Measurements from ENCODE around the gene ATL2.
A peak's percentile ranks its signal among the peaks of the same experiment; 100 is the strongest.

The ATL2 gene

DNA sequence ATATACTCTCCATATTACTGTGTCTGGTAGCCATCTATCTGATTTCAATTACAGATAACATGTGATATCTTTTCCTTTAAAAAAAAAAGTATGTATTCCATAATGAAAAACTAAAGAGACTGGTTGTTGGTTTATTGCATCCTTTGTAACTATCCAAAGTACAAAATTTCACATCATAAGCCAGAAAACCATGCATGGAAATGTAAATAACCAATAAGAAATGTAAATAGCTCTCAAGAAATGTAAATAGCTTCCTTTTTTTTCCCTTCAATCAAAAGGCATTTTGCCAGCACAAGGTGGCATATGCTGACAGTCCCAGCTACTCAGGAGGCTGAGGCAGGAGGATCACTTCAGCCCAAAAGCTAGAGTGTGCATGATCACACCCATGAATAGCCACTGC lies 59.3 kb downstream of the ATL2 start:
- H3K4me1 ChIP-seq (ENCODE audit: control insufficient read depth, low read depth, low read length) = no peaks in the 10 kb centered on the region
- no peak overlapping the region for H3K9ac ChIP-seq (ENCODE audit: low read length)
- no peaks in the 10 kb centered on the region for H3K27me3 ChIP-seq (ENCODE audit: control insufficient read depth, insufficient read depth, low read length)
- no peak overlapping the region for H3K4me3 ChIP-seq (ENCODE audit: low read length)
- no peaks in the 10 kb centered on the region for H3K9me3 ChIP-seq (ENCODE audit: control insufficient read depth, low read depth, low read length)
- H3K36me3 ChIP-seq (ENCODE audit: control insufficient read depth, low read depth, low read length) = peaks cover 54% of the 10 kb centered on the region
- H3K27ac ChIP-seq (ENCODE audit: low read length) = no peak overlapping the region

DNA sequence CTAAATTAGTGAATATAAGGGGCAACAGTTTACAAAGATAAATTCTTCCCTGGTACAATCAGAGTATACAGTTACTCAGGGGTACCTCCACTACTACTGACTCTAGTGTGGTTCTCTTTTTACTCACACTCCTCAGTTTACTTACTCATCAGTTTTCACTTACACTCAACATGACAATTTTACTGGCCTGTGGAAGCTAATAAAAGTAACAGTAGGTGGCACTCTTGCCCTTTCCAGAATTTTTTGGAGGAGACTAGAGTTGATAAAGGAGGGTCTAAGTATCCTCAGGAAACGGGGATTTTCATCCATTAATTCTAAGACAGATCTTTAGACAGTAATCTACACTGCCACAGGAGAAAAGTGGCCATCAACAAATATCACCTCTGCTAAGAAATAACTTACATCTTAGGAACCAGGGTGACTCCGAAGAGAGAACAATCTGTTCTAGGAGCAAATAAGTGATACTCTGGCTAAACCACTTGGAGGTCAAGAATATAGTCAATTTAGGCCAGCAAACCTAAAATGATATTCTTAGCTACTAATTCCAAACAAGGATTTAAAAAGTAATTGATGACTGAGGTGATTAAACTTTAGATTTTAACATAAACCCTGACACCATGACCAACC lies 61.3 kb downstream of the ATL2 start:
- Histone ChIP-seq H3K36me3 (ENCODE audit: control insufficient read depth, low read depth, low read length) (peaks cover 71% of the 10 kb centered on the region), H3K27me3 (ENCODE audit: control insufficient read depth, insufficient read depth, low read length) (no peaks in the 10 kb centered on the region), H3K4me1 (ENCODE audit: control insufficient read depth, low read depth, low read length) (no peaks in the 10 kb centered on the region), H3K9ac (ENCODE audit: low read length) (no peak overlapping the region), H3K27ac (ENCODE audit: low read length) (no peak overlapping the region), H3K4me3 (ENCODE audit: low read length) (no peak overlapping the region), H3K9me3 (ENCODE audit: control insufficient read depth, low read depth, low read length) (no peaks in the 10 kb centered on the region)

DNA sequence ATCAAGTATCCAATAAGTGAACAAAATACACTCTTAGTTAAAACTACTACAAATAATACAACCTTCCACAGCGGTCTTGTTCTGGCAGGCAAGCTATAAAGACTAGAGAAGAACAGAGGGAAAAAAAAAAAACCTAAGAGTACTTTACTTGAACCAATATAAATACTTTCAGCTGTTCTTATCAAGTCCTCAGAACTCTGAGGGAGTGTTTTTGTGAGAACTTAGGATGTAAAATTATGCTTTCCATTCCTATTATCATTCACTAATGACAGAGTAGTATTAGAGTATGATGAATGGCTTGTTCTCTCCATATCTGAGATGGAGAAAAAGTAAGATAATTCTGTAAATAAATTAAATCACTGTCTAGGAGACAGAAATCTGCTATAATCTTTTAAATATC lies 68.3 kb downstream of the ATL2 start:
- no peaks in the 10 kb centered on the region for H3K9me3 ChIP-seq (ENCODE audit: control insufficient read depth, low read depth, low read length)

DNA sequence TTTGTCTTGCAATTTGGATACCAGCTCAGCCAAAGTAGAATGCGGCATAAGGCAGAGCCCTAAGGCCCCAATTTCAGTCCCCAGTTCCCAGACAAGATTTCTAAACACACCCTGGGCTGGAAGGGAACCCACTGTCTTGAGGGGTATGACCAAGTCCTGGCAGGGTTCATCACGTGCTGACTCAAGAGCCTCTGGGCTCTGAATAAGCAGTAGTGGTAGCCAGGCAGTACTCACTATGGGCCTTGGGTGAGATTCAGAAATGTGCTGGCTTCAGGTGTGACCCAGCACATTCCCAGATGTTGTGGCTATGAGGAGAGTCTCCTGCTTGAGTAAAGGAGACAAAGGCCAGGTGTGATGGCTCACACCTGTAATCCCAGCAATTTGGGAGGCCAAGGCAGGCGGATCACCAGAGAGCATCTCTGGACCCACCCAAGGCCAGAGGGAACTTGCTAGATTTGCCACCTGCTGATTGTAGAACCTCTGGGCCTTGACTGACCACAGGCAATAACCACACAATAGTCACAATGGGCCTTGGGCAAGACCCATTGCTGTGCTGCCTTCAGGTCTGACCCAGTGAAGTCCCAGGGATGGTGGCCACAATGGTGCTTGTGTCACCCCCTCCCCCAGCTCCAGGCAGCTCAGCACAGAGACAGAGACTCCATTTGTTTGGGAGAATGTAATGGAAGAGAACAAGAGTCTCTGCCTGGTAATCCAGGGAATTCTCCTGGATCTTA lies 74.9 kb downstream of the ATL2 start:
- H3K4me1 ChIP-seq (ENCODE audit: control insufficient read depth, low read depth, low read length) = peaks cover 11% of the 10 kb centered on the region
- H3K27ac ChIP-seq (ENCODE audit: low read length) = no peak overlapping the region
- H3K9ac ChIP-seq (ENCODE audit: low read length) = no peak overlapping the region
- H3K4me3 ChIP-seq (ENCODE audit: low read length) = no peak overlapping the region
- H3K36me3 ChIP-seq (ENCODE audit: control insufficient read depth, low read depth, low read length) = peaks cover 32% of the 10 kb centered on the region
- H3K9me3 ChIP-seq (ENCODE audit: control insufficient read depth, low read depth, low read length) = no peaks in the 10 kb centered on the region
- H3K27me3 ChIP-seq (ENCODE audit: control insufficient read depth, insufficient read depth, low read length) = no peaks in the 10 kb centered on the region

More for the DNA sequence above, 68.3 kb downstream of the ATL2 start:
- H3K27me3 ChIP-seq (ENCODE audit: control insufficient read depth, insufficient read depth, low read length) = no peaks in the 10 kb centered on the region
- no peaks in the 10 kb centered on the region for H3K4me1 ChIP-seq (ENCODE audit: control insufficient read depth, low read depth, low read length)
- H3K4me3 ChIP-seq (ENCODE audit: low read length) = no peak overlapping the region
- no peak overlapping the region for H3K9ac ChIP-seq (ENCODE audit: low read length)
- H3K36me3 ChIP-seq (ENCODE audit: control insufficient read depth, low read depth, low read length) = peaks cover 62% of the 10 kb centered on the region
- H3K27ac ChIP-seq (ENCODE audit: low read length) = no peak overlapping the region

DNA sequence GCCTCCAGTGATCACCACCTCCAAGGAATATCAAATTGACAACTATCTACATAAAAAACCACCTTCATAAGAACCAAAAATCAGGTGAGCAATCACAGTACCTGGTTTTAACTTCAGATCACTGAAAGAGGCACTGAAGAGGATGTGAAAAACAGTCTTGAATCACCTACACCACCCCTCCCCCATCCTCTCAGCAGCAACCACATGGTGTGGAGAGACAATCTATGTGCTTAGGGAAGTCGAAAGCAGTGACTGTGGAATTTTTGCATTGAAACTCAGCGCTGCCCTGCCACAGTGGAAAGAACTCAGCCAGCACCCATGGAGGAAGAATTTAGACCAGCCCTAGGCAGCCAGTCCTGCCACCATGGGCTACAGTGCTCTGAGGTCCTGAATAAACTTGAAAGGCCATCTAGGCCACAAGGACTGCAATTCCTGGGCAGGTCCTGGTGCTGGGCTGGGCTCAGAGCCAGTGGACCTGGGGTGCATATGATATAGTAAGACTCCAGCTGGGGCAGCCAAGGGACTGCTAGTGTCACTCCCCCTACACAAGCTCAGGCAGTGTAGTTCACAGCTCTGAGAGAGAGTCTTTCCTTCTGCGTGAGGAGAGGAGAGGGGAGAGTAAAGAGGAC lies 75.6 kb downstream of the ATL2 start:
- Histone ChIP-seq H3K4me3 (ENCODE audit: low read length) (peak overlapping the region; percentile 18), H3K27me3 (ENCODE audit: control insufficient read depth, insufficient read depth, low read length) (no peaks in the 10 kb centered on the region), H3K4me1 (ENCODE audit: control insufficient read depth, low read depth, low read length) (peaks cover 11% of the 10 kb centered on the region), H3K27ac (ENCODE audit: low read length) (peak overlapping the region; percentile 42), H3K9ac (ENCODE audit: low read length) (no peak overlapping the region), H3K9me3 (ENCODE audit: control insufficient read depth, low read depth, low read length) (no peaks in the 10 kb centered on the region), H3K36me3 (ENCODE audit: control insufficient read depth, low read depth, low read length) (peaks cover 37% of the 10 kb centered on the region)

DNA sequence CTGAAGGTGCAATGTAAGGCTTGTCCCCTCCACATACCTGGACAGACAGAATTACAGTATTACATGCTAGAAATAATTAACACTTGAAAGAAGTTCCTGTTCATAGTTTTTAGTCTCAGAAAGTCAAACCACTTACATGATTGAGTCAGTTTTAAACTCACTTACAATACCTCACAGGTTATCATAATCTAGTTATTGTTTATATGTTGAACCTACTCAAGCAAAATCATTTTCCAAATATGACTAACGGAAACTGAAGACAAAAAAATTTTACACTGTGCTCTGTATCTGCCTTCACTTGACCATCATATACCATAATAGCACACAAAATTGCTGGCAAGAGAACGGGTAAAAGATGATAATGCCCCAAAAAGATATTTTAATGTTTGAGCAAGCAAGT lies 78.5 kb downstream of the ATL2 start:
- H3K27me3 ChIP-seq (ENCODE audit: control insufficient read depth, insufficient read depth, low read length) = no peaks in the 10 kb centered on the region
- H3K27ac ChIP-seq (ENCODE audit: low read length) = no peak overlapping the region
- H3K9me3 ChIP-seq (ENCODE audit: control insufficient read depth, low read depth, low read length) = no peaks in the 10 kb centered on the region
- H3K36me3 ChIP-seq (ENCODE audit: control insufficient read depth, low read depth, low read length) = peaks cover 43% of the 10 kb centered on the region
- H3K9ac ChIP-seq (ENCODE audit: low read length) = no peak overlapping the region
- H3K4me3 ChIP-seq (ENCODE audit: low read length) = no peak overlapping the region
- H3K4me1 ChIP-seq (ENCODE audit: control insufficient read depth, low read depth, low read length) = peaks cover 15% of the 10 kb centered on the region

DNA sequence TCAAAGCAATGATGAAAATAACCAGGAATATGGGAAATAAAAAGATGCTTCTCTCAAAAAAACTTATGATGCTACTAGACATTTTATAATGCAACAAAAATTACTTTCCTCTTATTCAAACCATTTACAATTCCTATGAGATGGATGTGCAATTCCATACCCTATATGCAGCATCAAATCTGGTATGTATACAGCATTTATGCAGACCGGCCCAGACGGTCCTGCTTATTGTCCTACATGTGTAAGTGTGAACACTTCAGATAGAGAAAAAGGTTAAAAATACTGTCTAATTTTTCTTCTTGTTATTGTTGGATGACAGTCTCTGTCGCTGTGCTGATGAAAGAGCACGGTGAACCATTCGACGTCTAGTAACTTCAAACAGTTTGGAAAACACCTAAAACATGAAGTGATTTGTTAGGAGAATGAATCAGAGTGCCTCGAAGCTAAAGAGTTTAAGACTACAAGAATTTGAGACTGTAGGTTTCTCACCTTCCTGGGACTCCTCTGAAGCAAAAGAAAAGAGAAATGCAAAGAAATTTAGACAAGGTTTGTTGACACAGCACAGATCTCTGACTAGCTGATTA lies 80.8 kb downstream of the ATL2 start:
- no peak overlapping the region for H3K4me3 ChIP-seq (ENCODE audit: low read length)
- no peak overlapping the region for H3K9ac ChIP-seq (ENCODE audit: low read length)
- H3K27me3 ChIP-seq (ENCODE audit: control insufficient read depth, insufficient read depth, low read length) = no peaks in the 10 kb centered on the region
- H3K36me3 ChIP-seq (ENCODE audit: control insufficient read depth, low read depth, low read length) = peaks cover 47% of the 10 kb centered on the region
- H3K4me1 ChIP-seq (ENCODE audit: control insufficient read depth, low read depth, low read length) = peaks cover 6% of the 10 kb centered on the region
- H3K9me3 ChIP-seq (ENCODE audit: control insufficient read depth, low read depth, low read length) = no peaks in the 10 kb centered on the region
- H3K27ac ChIP-seq (ENCODE audit: low read length) = no peak overlapping the region

DNA sequence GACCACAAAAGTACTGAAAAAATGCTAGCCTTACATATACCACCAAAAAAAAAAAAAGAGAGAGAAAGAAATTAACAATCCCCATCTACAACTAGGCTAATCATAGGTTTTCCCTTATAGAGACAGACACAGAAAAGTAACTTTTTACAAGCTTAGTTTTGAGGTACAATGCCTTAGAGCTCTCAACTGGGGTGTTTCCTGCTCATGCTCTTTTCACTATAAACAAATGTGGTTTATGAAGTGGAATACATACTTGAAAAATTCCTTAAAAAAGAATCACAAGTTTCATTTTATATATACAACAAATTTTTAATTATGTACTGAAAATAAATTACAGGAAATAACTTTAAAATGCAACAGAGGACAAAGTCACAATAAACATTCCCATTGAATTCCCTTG lies 82.5 kb downstream of the ATL2 start:
- Histone ChIP-seq H3K4me3 (ENCODE audit: low read length) (no peak overlapping the region), H3K9me3 (ENCODE audit: control insufficient read depth, low read depth, low read length) (no peaks in the 10 kb centered on the region), H3K9ac (ENCODE audit: low read length) (no peak overlapping the region), H3K4me1 (ENCODE audit: control insufficient read depth, low read depth, low read length) (peaks cover 5% of the 10 kb centered on the region), H3K27ac (ENCODE audit: low read length) (no peak overlapping the region), H3K36me3 (ENCODE audit: control insufficient read depth, low read depth, low read length) (peaks cover 43% of the 10 kb centered on the region), H3K27me3 (ENCODE audit: control insufficient read depth, insufficient read depth, low read length) (no peaks in the 10 kb centered on the region)

DNA sequence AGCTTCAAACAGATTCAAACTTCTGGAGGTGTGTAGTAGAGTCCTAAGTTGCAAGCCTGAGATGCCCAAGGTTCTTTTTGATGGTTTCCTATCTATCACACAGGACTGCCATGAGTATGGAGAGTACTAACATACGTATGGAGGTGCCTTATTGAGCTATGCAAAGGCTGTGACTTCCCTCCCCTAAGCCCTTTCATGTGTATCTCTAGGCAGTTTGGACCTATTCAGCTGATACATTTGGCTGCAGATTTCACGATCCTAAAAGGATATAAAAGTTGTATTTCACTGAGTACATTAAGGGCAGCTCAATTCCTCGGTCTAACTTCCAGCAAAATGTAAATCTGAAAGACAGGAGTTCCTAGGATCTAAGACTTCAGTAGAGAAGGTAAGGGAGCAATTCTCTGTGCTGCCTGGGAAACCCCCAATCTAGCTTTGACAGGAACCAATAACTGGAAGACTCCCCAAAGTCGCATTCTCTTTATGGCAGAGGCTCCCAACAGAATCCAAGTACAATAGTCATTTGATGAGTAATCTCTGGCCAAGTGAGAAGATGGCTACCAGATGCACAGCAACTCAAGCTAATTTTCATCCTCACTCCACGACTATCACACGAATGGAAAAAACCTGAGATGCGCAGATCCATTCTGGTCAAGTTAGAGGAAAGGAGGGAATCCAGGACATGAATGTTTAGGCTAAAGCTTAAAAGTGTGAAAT lies 83.8 kb downstream of the ATL2 start:
- Histone ChIP-seq H3K36me3 (ENCODE audit: control insufficient read depth, low read depth, low read length) (peaks cover 32% of the 10 kb centered on the region), H3K27ac (ENCODE audit: low read length) (no peak overlapping the region), H3K27me3 (ENCODE audit: control insufficient read depth, insufficient read depth, low read length) (no peaks in the 10 kb centered on the region), H3K9me3 (ENCODE audit: control insufficient read depth, low read depth, low read length) (no peaks in the 10 kb centered on the region), H3K9ac (ENCODE audit: low read length) (no peak overlapping the region), H3K4me3 (ENCODE audit: low read length) (no peak overlapping the region), H3K4me1 (ENCODE audit: control insufficient read depth, low read depth, low read length) (peaks cover 5% of the 10 kb centered on the region)

DNA sequence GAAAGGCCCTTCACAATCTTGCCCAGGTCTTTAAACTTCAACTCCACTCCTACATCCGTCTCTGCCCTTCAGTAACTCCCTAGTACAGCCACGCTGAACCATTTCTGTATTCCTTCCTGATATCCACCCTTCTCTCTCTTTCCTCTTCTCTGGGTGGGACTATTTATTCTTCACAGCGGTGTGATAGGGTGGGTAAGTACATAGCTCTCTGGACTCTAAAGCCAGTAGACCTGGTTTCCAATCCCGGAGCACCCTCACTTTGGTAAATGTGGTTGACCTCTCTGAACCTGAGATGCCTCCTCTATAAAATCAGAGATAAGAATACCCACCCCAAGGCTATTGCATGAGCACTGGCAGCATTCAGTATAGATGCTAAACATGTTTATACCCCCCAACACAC lies 86.7 kb downstream of the ATL2 start:
- H3K9me3 ChIP-seq (ENCODE audit: control insufficient read depth, low read depth, low read length) = no peaks in the 10 kb centered on the region
- H3K36me3 ChIP-seq (ENCODE audit: control insufficient read depth, low read depth, low read length) = peaks cover 5% of the 10 kb centered on the region
- no peak overlapping the region for H3K4me3 ChIP-seq (ENCODE audit: low read length)
- no peaks in the 10 kb centered on the region for H3K4me1 ChIP-seq (ENCODE audit: control insufficient read depth, low read depth, low read length)
- no peak overlapping the region for H3K9ac ChIP-seq (ENCODE audit: low read length)
- H3K27me3 ChIP-seq (ENCODE audit: control insufficient read depth, insufficient read depth, low read length) = no peaks in the 10 kb centered on the region
- no peak overlapping the region for H3K27ac ChIP-seq (ENCODE audit: low read length)

DNA sequence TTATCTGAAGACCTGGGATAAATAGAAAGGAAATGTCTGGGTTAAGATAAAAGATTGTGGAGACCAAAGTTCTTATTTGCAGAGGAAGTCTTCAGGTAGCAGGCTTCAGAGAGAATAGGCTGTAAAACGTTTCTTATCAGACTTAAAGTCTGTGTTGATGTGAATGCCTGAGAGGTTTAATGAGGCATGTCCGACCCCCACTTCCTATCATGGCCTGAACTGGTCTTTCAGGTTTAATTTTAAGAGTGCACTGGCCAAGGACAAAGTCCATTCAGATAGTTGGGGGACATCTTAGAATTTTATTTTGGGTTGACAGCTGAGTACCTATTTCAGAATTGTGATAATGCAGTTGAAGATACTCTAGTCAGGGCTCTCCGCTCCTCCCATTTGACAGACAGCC lies 92.1 kb downstream of the ATL2 start:
- no peak overlapping the region for H3K27ac ChIP-seq (ENCODE audit: low read length)
- H3K36me3 ChIP-seq (ENCODE audit: control insufficient read depth, low read depth, low read length) = no peaks in the 10 kb centered on the region
- no peaks in the 10 kb centered on the region for H3K27me3 ChIP-seq (ENCODE audit: control insufficient read depth, insufficient read depth, low read length)
- H3K4me3 ChIP-seq (ENCODE audit: low read length) = no peak overlapping the region
- H3K9ac ChIP-seq (ENCODE audit: low read length) = no peak overlapping the region
- no peaks in the 10 kb centered on the region for H3K9me3 ChIP-seq (ENCODE audit: control insufficient read depth, low read depth, low read length)
- H3K4me1 ChIP-seq (ENCODE audit: control insufficient read depth, low read depth, low read length) = no peaks in the 10 kb centered on the region

Data from iPS-18a (cell line).